Measurements from ENCODE around the gene EHF.

EHF gene

DNA sequence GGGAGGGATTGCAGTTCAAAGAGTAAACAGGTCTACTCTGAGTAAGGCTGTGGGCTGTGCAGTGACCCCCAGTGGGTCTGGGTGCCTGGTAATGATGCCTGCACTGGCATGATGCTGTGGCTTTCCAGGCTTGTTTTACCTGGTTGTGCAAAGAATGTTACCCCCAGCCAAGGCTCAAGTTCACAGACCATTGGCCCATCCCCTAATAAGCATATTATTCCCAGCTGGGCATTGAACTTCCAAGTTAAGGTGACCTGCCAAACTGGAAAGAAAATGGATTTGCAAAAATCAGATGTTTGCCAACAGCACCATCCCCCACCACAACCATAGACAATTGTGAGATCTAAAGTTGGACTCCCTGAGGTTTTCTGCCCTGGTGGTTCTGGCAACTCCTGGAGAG lies 7.9 kb upstream of the EHF start:
- no peak overlapping the region for H3K4me3 ChIP-seq (ENCODE audit: low read depth, low read length)
- in situ Hi-C loops (cut with HindIII; ENCODE audit: low sequenced_read_pairs): loop anchor here (25.0 kb wide), 1 partner anchor 274 kb away; no protein-coding TSS in a partner anchor
- TF ChIP-seq, protein P1, sequence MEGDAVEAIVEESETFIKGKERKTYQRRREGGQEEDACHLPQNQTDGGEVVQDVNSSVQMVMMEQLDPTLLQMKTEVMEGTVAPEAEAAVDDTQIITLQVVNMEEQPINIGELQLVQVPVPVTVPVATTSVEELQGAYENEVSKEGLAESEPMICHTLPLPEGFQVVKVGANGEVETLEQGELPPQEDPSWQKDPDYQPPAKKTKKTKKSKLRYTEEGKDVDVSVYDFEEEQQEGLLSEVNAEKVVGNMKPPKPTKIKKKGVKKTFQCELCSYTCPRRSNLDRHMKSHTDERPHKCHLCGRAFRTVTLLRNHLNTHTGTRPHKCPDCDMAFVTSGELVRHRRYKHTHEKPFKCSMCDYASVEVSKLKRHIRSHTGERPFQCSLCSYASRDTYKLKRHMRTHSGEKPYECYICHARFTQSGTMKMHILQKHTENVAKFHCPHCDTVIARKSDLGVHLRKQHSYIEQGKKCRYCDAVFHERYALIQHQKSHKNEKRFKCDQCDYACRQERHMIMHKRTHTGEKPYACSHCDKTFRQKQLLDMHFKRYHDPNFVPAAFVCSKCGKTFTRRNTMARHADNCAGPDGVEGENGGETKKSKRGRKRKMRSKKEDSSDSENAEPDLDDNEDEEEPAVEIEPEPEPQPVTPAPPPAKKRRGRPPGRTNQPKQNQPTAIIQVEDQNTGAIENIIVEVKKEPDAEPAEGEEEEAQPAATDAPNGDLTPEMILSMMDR (IDR thresholded peaks at IDR 0.05; ENCODE audit: low read depth, low read length, missing control alignments): no peak
- no peak for DNase-seq (ENCODE audit: low read depth)

DNA sequence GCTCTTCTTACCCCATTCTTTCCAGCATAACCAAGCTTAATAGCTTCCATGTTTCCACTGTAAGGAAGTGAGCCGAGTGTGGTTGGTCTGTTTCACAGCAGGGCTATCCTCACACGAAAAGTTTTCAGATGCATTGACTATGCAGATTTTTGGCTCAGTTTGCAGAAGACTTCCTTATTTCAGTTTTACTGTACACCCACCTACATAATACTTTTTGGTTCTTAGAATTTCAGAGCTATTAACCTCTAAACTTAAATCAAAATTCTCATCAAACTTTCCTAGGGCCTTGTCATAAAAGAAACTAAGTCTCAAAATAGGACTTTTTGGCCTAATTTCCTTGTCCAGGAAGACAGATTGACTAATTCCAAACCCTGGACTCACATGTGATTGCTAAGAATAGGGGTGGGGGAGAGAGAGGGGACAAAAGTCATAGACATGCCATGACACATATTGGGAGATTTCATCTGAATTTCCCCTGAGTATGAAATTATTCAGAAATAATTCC lies 7.3 kb upstream of the EHF start:
- TF ChIP-seq, protein P1 (IDR thresholded peaks at IDR 0.05; ENCODE audit: low read depth, low read length, missing control alignments): no peak
- in situ Hi-C loops (cut with HindIII; ENCODE audit: low sequenced_read_pairs): loop anchor here (25.0 kb wide), 1 partner anchor 274 kb away; no protein-coding TSS in a partner anchor
- no peak overlapping the region for H3K4me3 ChIP-seq (ENCODE audit: low read depth, low read length)
- no peak for DNase-seq (ENCODE audit: low read depth)

DNA sequence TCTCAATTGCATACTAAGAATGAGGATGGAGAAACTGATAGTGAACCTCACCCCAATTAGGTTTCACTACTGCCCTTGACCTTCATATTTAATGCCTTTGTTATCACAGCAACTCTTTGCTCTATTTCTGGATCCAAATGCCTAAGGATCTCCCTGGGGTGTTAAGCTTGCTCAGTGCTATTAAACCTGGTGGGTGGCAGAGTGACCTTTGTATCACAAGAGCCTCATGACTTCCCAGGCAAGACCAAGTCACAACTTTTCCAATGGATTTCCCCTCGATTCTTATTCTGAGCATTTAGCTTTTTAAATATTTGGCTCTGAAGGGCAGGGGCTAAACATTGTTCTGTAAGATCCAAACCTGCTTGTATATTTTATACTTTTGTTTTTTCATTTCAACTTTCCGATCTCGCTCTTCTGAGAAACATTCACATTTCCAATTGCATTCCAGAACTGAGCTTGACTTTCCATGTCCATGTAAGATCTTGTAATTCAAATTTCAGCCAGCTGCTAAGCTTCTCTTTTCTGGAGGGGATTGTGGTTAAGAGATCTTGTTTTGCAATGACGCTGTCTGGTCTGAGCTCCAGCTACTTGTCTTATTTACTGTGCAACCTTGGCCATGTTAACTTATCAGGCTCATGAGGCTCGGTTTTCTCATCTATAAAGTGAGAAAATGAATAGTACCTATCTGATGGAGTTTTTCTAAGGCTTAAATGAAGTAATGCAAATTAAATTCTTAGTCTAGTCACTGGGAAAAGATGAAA lies 6.4 kb upstream of the EHF start:
- in situ Hi-C loops (cut with HindIII; ENCODE audit: low sequenced_read_pairs): loop anchor here (25.0 kb wide), 1 partner anchor 273 kb away; no protein-coding TSS in a partner anchor
- no peak overlapping the region for H3K4me3 ChIP-seq (ENCODE audit: low read depth, low read length)
- DNase-seq (ENCODE audit: low read depth): no peak
- TF ChIP-seq, protein P1 (IDR thresholded peaks at IDR 0.05; ENCODE audit: low read depth, low read length, missing control alignments): no peak

DNA sequence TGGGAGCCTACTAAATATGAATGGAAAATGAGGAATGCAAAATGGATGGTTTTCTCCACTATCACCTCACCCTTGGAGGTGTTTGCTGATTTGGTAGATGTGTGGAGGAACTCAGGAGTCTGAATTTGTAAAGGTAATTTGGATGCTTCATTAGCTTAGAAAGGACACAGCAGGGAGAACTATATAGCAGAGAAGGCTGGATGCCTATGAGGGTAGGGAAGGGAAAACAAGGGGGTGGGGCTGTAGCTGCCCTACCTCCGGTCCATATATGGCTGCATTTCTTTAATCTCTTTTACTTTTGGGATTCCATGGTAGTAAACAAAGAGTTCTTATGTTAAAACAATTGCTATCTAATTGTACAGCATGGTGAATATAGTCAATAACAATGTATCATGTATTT lies 4.8 kb upstream of the EHF start:
- no peak overlapping the region for H3K4me3 ChIP-seq (ENCODE audit: low read depth, low read length)
- in situ Hi-C loops (cut with HindIII; ENCODE audit: low sequenced_read_pairs): loop anchor here (25.0 kb wide), 1 partner anchor 271 kb away; no protein-coding TSS in a partner anchor
- no peak for DNase-seq (ENCODE audit: low read depth)
- TF ChIP-seq, protein P1 (IDR thresholded peaks at IDR 0.05; ENCODE audit: low read depth, low read length, missing control alignments): no peak

DNA sequence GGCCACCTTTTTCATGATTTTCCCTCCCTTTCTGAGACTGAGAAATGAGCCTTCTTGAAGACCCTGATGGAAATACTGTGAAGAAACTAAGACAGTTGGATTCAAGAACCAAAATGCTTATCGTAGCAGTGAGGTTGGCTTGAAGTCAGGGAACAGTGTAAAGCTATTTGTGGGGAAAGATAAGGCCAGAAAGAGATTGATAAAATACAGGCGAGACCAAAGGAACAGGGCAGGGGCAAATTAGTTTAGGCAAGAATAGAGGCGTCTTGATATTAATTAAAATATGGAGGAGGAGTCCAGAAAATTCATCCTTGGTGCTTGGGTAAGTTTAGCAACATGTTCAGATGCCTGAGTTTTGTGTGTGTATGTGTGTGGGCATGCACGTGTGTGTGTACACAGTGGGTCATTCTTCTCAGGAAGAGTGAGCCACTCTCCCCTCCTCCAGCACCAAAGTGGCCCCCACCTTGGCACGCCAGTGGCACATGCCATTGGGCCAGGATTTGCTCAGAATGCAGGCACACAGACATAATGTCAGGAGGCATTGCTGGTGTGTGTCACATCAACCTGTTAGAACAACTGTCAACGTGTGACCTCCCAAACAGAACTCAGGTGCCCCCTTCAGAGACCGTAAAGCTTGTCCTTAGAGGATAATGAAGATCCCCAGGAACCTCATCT lies 3.9 kb upstream of the EHF start:
- in situ Hi-C loops (cut with HindIII; ENCODE audit: low sequenced_read_pairs): loop anchor here (25.0 kb wide), 1 partner anchor 270 kb away; no protein-coding TSS in a partner anchor
- H3K4me3 ChIP-seq (ENCODE audit: low read depth, low read length): no peak overlapping the region
- no peak for DNase-seq (ENCODE audit: low read depth)
- TF ChIP-seq, protein P1 (IDR thresholded peaks at IDR 0.05; ENCODE audit: low read depth, low read length, missing control alignments): no peak

DNA sequence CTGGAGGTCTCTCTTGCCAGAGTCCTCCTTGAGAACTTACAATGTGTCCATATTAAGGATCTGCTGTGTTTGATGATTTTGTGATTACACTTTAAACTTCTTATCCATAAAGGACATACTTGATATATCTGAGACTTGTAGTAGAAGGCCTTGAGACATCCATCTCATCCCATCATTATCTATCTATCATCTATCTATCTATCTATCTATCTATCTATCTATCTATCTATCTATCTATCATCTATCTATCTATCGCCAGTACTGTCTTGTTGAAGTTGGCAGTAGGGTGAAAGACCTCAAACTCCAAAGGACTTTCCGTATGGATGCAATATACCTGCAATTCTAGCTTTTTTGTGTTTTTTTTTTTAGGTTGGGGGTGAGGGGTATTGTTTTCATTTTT lies 2.5 kb upstream of the EHF start:
- H3K4me3 ChIP-seq (ENCODE audit: low read depth, low read length): no peak overlapping the region
- DNase-seq (ENCODE audit: low read depth): no peak
- in situ Hi-C loops (cut with HindIII; ENCODE audit: low sequenced_read_pairs): loop anchor here (25.0 kb wide), 1 partner anchor 269 kb away; no protein-coding TSS in a partner anchor
- TF ChIP-seq, protein P1 (IDR thresholded peaks at IDR 0.05; ENCODE audit: low read depth, low read length, missing control alignments): no peak

All from astrocyte of the cerebellum (primary cell).